Measurements from ENCODE around the gene DHRS7B. TPM values are rescaled to one million over a fixed set of nuclear protein-coding genes. Genes with fewer than 3 reads are reported as not detected.
A peak's percentile ranks its signal among the peaks of the same experiment; 100 is the strongest.
"Not testable (repeated sequence)": the region's sequence is repeated elsewhere in the genome, so short reads cannot be mapped to it uniquely, and the experiment has no call there.

DHRS7B gene
- total and polyA plus RNA-seq, 5 donors, result 27.1 to 39.7 (median 32.3) TPM

- no peaks in the 10 kb centered on the region for H3K4me1 ChIP-seq (ENCODE audit: control insufficient read depth, insufficient read depth, low read length)
- intact Hi-C loops (cut with DNase I), result no loop called here
- H3K9me3 ChIP-seq (ENCODE audit: control insufficient read depth, low read length), result no peaks in the 10 kb centered on the region
- H3K27ac ChIP-seq (ENCODE audit: low read length), result no peak overlapping the region
- no peak for ATAC-seq
- H3K4me3 ChIP-seq (ENCODE audit: low read length), result no peak overlapping the region
- no peak for DNase-seq
- no peaks in the 10 kb centered on the region for H3K27me3 ChIP-seq (ENCODE audit: control insufficient read depth, insufficient read depth)
- 49% methylated on average over 4 of the region's 4 CpGs for WGBS
Measured at GRCh38 chr17:21131137-21131536, 4.4 kb downstream of the DHRS7B start.

DNA sequence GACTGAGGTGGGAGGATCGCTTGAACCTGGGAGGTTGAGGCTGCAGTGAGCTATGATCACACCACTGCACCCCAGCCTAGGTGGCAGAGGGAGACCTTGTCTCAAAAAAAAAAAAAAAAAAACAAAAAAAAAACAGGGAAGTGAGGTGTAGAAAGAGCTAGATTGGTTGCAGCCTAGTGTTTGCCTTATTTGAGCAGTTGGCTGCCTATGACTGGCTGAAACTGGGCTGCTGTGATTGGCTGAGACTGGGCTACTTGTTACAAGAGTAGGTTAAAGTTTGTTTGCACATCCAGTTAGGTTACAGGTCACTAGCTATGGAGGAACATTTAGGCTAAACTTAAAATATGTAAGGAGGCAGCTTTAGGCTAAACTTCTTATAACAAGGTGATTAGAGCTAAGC lies 5.7 kb downstream of the DHRS7B start:
- Histone ChIP-seq H3K4me1 (ENCODE audit: control insufficient read depth, insufficient read depth, low read length) (no peaks in the 10 kb centered on the region), H3K9me3 (ENCODE audit: control insufficient read depth, low read length) (no peaks in the 10 kb centered on the region), H3K27me3 (ENCODE audit: control insufficient read depth, insufficient read depth) (no peaks in the 10 kb centered on the region), H3K4me3 (ENCODE audit: low read length) (no peak overlapping the region), H3K27ac (ENCODE audit: low read length) (no peak overlapping the region)
- 98% methylated on average over 1 of the region's 1 CpG for WGBS
- intact Hi-C loops (cut with DNase I), result no loop called here
- ATAC-seq (peak; percentile 31 to 48), DNase-seq (no peak)

- DNase-seq (no peak), ATAC-seq (no peak)
- intact Hi-C loops (cut with DNase I), result no loop called here
- H3K27ac ChIP-seq (ENCODE audit: low read length), result no peak overlapping the region
- no peaks in the 10 kb centered on the region for H3K4me1 ChIP-seq (ENCODE audit: control insufficient read depth, insufficient read depth, low read length)
- WGBS, result 95% methylated on average over 2 of the region's 2 CpGs
- no peaks in the 10 kb centered on the region for H3K9me3 ChIP-seq (ENCODE audit: control insufficient read depth, low read length)
- H3K4me3 ChIP-seq (ENCODE audit: low read length), result no peak overlapping the region
- no peaks in the 10 kb centered on the region for H3K27me3 ChIP-seq (ENCODE audit: control insufficient read depth, insufficient read depth)
Measured at GRCh38 chr17:21134559-21134958, 7.8 kb downstream of the DHRS7B start.

- intact Hi-C loops (cut with DNase I), result no loop called here
- WGBS, result 84% methylated on average over 6 of the region's 6 CpGs
Measured at GRCh38 chr17:21140911-21141310, 14.1 kb downstream of the DHRS7B start.

GRCh38 chr17:21141331-21141730 lies 14.6 kb downstream of the DHRS7B start:
- H3K4me3 ChIP-seq (ENCODE audit: low read length), result no peak overlapping the region
- 96% methylated on average over 2 of the region's 2 CpGs for WGBS
- no peak overlapping the region for H3K27ac ChIP-seq (ENCODE audit: low read length)
- intact Hi-C loops (cut with DNase I), result no loop called here
- no peaks in the 10 kb centered on the region for H3K27me3 ChIP-seq (ENCODE audit: control insufficient read depth, insufficient read depth)
- peaks cover 3% of the 10 kb centered on the region for H3K4me1 ChIP-seq (ENCODE audit: control insufficient read depth, insufficient read depth, low read length)
- ATAC-seq (no peak), DNase-seq (no peak)
- no peaks in the 10 kb centered on the region for H3K9me3 ChIP-seq (ENCODE audit: control insufficient read depth, low read length)

More at GRCh38 chr17:21140911-21141310, 14.1 kb downstream of the DHRS7B start:
- Histone ChIP-seq H3K9me3 (ENCODE audit: control insufficient read depth, low read length) (no peaks in the 10 kb centered on the region), H3K4me1 (ENCODE audit: control insufficient read depth, insufficient read depth, low read length) (no peaks in the 10 kb centered on the region), H3K27me3 (ENCODE audit: control insufficient read depth, insufficient read depth) (no peaks in the 10 kb centered on the region), H3K4me3 (ENCODE audit: low read length) (no peak overlapping the region), H3K27ac (ENCODE audit: low read length) (no peak overlapping the region)
- no peak for ATAC-seq
- DNase-seq, result no peak

- DNase-seq; H3K9me3 ChIP-seq (ENCODE audit: control insufficient read depth, low read length); H3K4me3 ChIP-seq (ENCODE audit: low read length); H3K27ac ChIP-seq (ENCODE audit: low read length); H3K4me1 ChIP-seq (ENCODE audit: control insufficient read depth, insufficient read depth, low read length); intact Hi-C loops (cut with DNase I); ATAC-seq; H3K27me3 ChIP-seq (ENCODE audit: control insufficient read depth, insufficient read depth): not testable (repeated sequence)
- WGBS, result 76% methylated on average over 12 of the region's 12 CpGs
Measured at GRCh38 chr17:21142065-21142464, 15.3 kb downstream of the DHRS7B start.

GRCh38 chr17:21143695-21144094 lies 16.9 kb downstream of the DHRS7B start:
- intact Hi-C loops (cut with DNase I), result no loop called here
- no peak overlapping the region for H3K4me3 ChIP-seq (ENCODE audit: low read length)
- no peaks in the 10 kb centered on the region for H3K27me3 ChIP-seq (ENCODE audit: control insufficient read depth, insufficient read depth)
- no peaks in the 10 kb centered on the region for H3K9me3 ChIP-seq (ENCODE audit: control insufficient read depth, low read length)
- ATAC-seq (no peak), DNase-seq (no peak)
- whole genome bisulfite sequencing, result 83% methylated on average over 3 of the region's 3 CpGs
- H3K4me1 ChIP-seq (ENCODE audit: control insufficient read depth, insufficient read depth, low read length), result peaks cover 3% of the 10 kb centered on the region
- H3K27ac ChIP-seq (ENCODE audit: low read length), result no peak overlapping the region

DNA sequence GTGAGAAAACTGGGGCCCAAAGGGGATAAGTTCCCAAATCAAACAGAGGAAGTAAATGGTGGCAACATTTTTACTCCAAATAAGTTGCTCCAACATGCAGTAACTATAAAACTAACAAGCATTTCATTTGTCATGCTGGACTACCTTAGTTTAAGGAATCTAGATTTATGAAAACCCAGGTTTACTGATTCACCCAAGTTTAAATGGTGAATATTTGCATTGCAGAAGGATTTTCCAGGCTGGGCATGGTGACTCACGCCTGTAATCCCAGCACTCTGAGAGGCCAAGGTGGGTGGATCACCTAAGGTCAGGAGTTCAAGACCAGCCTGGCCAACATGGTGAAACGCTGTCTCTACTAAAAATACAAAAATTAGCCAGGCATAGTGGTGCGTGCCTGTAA lies 17.5 kb downstream of the DHRS7B start:
- intact Hi-C loops (cut with DNase I); H3K4me3 ChIP-seq (ENCODE audit: low read length); H3K9me3 ChIP-seq (ENCODE audit: control insufficient read depth, low read length); H3K4me1 ChIP-seq (ENCODE audit: control insufficient read depth, insufficient read depth, low read length); ATAC-seq; H3K27ac ChIP-seq (ENCODE audit: low read length); DNase-seq; H3K27me3 ChIP-seq (ENCODE audit: control insufficient read depth, insufficient read depth): not testable (repeated sequence)
- 97% methylated on average over 3 of the region's 3 CpGs for WGBS

- no peak for DNase-seq
- intact Hi-C loops (cut with DNase I), result no loop called here
- Histone ChIP-seq H3K4me1 (ENCODE audit: control insufficient read depth, insufficient read depth, low read length) (peaks cover 3% of the 10 kb centered on the region), H3K9me3 (ENCODE audit: control insufficient read depth, low read length) (no peaks in the 10 kb centered on the region), H3K27ac (ENCODE audit: low read length) (no peak overlapping the region), H3K4me3 (ENCODE audit: low read length) (no peak overlapping the region), H3K27me3 (ENCODE audit: control insufficient read depth, insufficient read depth) (no peaks in the 10 kb centered on the region)
- no peak for ATAC-seq
- 75% methylated on average over 3 of the region's 3 CpGs for WGBS
Measured at GRCh38 chr17:21146362-21147015, 19.7 kb downstream of the DHRS7B start.

GRCh38 chr17:21149621-21150020 lies 22.9 kb downstream of the DHRS7B start:
- 82% methylated on average over 1 of the region's 1 CpG for WGBS
- H3K27ac ChIP-seq (ENCODE audit: low read length), result no peak overlapping the region
- no peak for DNase-seq
- H3K4me3 ChIP-seq (ENCODE audit: low read length), result no peak overlapping the region
- H3K27me3 ChIP-seq (ENCODE audit: control insufficient read depth, insufficient read depth), result no peaks in the 10 kb centered on the region
- intact Hi-C loops (cut with DNase I), result no loop called here
- peaks cover 3% of the 10 kb centered on the region for H3K4me1 ChIP-seq (ENCODE audit: control insufficient read depth, insufficient read depth, low read length)
- ATAC-seq, result no peak
- H3K9me3 ChIP-seq (ENCODE audit: control insufficient read depth, low read length), result no peaks in the 10 kb centered on the region

GRCh38 chr17:21152731-21153130 lies 26.0 kb downstream of the DHRS7B start:
- no peak for ATAC-seq
- Histone ChIP-seq H3K4me1 (ENCODE audit: control insufficient read depth, insufficient read depth, low read length) (no peaks in the 10 kb centered on the region), H3K27me3 (ENCODE audit: control insufficient read depth, insufficient read depth) (no peaks in the 10 kb centered on the region), H3K27ac (ENCODE audit: low read length) (no peak overlapping the region), H3K9me3 (ENCODE audit: control insufficient read depth, low read length) (no peaks in the 10 kb centered on the region), H3K4me3 (ENCODE audit: low read length) (no peak overlapping the region)
- WGBS, result 80% methylated on average over 1 of the region's 1 CpG
- DNase-seq, result no peak
- intact Hi-C loops (cut with DNase I), result no loop called here

All from right cardiac atrium (tissue), 5 donors.